Transverse colon (tissue), 4 donors: ENCODE measurements around the gene OLFML1.

ENCODE experiments used
- EP300 ChIP-seq: sonication (generic); formaldehyde crosslinking; IDR thresholded peaks from one replicate; pipeline ENCODE4 v1.6.1; 2017; ENCODE audit warnings: antibody characterized with exemption, low read depth
- POLR2A ChIP-seq: fragments of 450-650 bp; IDR thresholded peaks from one replicate; pipeline ENCODE4 v1.6.1; 2016; ENCODE audit warnings: antibody characterized with exemption, mild to moderate bottlenecking, moderate library complexity
- POLR2AphosphoS5 ChIP-seq, 3 donors: sonication (generic); formaldehyde crosslinking; IDR thresholded peaks; one replicate each; pipeline ENCODE4 v1.6.1; 2016; ENCODE audit warnings: antibody characterized with exemption in 3 of 3
- TF ChIP-seq, protein P1 (sequence below), 5 experiments: fragments of 200-600 bp in 3 of 5; fragments of 450-650 bp in 2 of 5; sonication (generic) in 3 of 5; IDR thresholded peaks; 1 replicate in 2 of 5; 2 replicates in 3 of 5; pipeline ENCODE4 v1.5.1; 2016 to 2017; ENCODE audit warnings: antibody characterized with exemption in 5 of 5, inconsistent platforms in 3 of 5, mild to moderate bottlenecking in 2 of 5, moderate library complexity in 1 of 5

DNA sequence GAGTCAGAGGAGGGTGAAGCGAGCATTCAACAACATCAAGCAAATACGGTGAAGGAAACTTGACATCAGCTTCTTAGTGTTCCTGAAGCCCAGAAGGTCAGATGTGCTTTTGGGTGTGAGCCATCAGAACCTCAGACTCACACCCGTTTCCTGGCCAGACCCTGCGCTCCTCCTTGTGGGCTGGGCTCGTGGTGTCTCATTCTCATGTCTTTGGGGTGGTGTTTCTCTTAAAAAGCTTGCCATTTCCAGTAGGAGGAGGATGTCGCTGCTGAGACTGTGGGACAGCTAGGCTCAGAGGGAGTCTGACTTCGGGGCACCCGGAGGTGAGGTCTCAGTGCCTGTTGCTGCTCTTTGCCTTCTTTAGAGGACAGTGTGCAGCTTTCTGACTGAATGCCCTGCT is 52.7 kb downstream of the OLFML1 start:
- no peak for TF ChIP-seq POLR2AphosphoS5 (IDR thresholded peaks at IDR 0.05)
- TF ChIP-seq, protein P1, sequence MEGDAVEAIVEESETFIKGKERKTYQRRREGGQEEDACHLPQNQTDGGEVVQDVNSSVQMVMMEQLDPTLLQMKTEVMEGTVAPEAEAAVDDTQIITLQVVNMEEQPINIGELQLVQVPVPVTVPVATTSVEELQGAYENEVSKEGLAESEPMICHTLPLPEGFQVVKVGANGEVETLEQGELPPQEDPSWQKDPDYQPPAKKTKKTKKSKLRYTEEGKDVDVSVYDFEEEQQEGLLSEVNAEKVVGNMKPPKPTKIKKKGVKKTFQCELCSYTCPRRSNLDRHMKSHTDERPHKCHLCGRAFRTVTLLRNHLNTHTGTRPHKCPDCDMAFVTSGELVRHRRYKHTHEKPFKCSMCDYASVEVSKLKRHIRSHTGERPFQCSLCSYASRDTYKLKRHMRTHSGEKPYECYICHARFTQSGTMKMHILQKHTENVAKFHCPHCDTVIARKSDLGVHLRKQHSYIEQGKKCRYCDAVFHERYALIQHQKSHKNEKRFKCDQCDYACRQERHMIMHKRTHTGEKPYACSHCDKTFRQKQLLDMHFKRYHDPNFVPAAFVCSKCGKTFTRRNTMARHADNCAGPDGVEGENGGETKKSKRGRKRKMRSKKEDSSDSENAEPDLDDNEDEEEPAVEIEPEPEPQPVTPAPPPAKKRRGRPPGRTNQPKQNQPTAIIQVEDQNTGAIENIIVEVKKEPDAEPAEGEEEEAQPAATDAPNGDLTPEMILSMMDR (IDR thresholded peaks at IDR 0.05): no peak
- TF ChIP-seq POLR2A: no peak
- TF ChIP-seq EP300: no peak
